SU-DHL-6 (cell line): Measurements from ENCODE around the gene VRTN.
A peak's percentile ranks its signal among the peaks of the same experiment; 100 is the strongest.

Experiments
- H2AFZ ChIP-seq: fragments of 200-600 bp; sonication (generic); 2 replicates; pipeline ENCODE4 v1.6.1; 2014; ENCODE audit warnings: low read depth, mild to moderate bottlenecking, moderate library complexity, mixed read lengths, antibody characterized with exemption, low read length; ENCODE audit not compliant: severe bottlenecking
- H3F3A ChIP-seq: fragments of 200-600 bp; shearing (Covaris generic); 2 replicates; pipeline ENCODE4 v1.6.0; 2016; ENCODE audit warnings: antibody characterized with exemption, mild to moderate bottlenecking; ENCODE audit not compliant: insufficient read depth
- H3K27ac ChIP-seq: fragments of 200-600 bp; sonication (generic); 2 replicates; pipeline ENCODE4 v1.5.1; 2016; ENCODE audit warnings: low read depth, mild to moderate bottlenecking, low read length, moderate library complexity, mixed read lengths
- H3K27me3 ChIP-seq: fragments of 200-600 bp; sonication (generic), shearing (Covaris generic); 2 replicates; pipeline ENCODE4 v1.6.0; 2014; ENCODE audit warnings: mild to moderate bottlenecking, low read length
- H3K36me3 ChIP-seq: fragments of 200-600 bp; sonication (generic); 2 replicates; pipeline ENCODE4 v1.6.1; 2014; ENCODE audit warnings: mild to moderate bottlenecking, low read length, mixed read lengths
- H3K4me2 ChIP-seq: fragments of 300-600, 200-600 bp; shearing (Covaris generic), sonication (generic); 2 replicates; pipeline ENCODE4 v1.6.0; 2014; ENCODE audit warnings: low read length, low read depth, mild to moderate bottlenecking; ENCODE audit not compliant: poor library complexity, severe bottlenecking
- H3K4me3 ChIP-seq: fragments of 200-600 bp; sonication (generic); 2 replicates; pipeline ENCODE4 v1.5.1; 2014; ENCODE audit warnings: antibody characterized with exemption, low read length, mild to moderate bottlenecking, mixed read lengths; ENCODE audit not compliant: insufficient read depth, poor library complexity, severe bottlenecking
- H3K79me2 ChIP-seq: fragments of 200-600 bp; sonication (generic); 2 replicates; pipeline ENCODE4 v1.6.1; 2014; ENCODE audit warnings: mild to moderate bottlenecking, low read length, moderate library complexity; ENCODE audit not compliant: insufficient read depth
- H3K9ac ChIP-seq: fragments of 200-600 bp; sonication (generic); 2 replicates; pipeline ENCODE4 v1.7.0; 2014; ENCODE audit warnings: mild to moderate bottlenecking, low read length
- H3K9me2 ChIP-seq: fragments of 200-600 bp; sonication (generic); replicated peaks from 2 replicates; pipeline ENCODE4 v1.6.1; 2014; ENCODE audit warnings: low read length; ENCODE audit not compliant: insufficient read depth
- H3K9me3 ChIP-seq: fragments of 200-600 bp; sonication (generic); 2 replicates; pipeline ENCODE4 v1.6.1; 2014; ENCODE audit warnings: low read length, mixed read lengths; ENCODE audit not compliant: insufficient read depth
- H4K20me1 ChIP-seq: fragments of 200-600 bp; sonication (generic); 2 replicates; pipeline ENCODE4 v1.6.1; 2014; ENCODE audit warnings: low read depth, mild to moderate bottlenecking, antibody characterized with exemption, low read length, moderate library complexity, mixed read lengths
- CTCF ChIP-seq: fragments of 200-600 bp; sonication (generic); IDR thresholded peaks from one replicate; pipeline ENCODE4 v1.5.1; 2017; ENCODE audit warnings: antibody characterized with exemption, mild to moderate bottlenecking, low read length, moderate library complexity; ENCODE audit not compliant: insufficient read depth, poor library complexity, severe bottlenecking
- EZH2phosphoT487 ChIP-seq: fragments of 200-600 bp; sonication (generic), shearing (Covaris generic); conservative IDR thresholded peaks from 2 replicates; pipeline ENCODE4 v1.6.1; 2018; ENCODE audit warnings: mild to moderate bottlenecking, antibody characterized with exemption, low read length, moderate library complexity, mixed read lengths

VRTN gene

GRCh38 chr14:74314576-74314975, 33.7 kb upstream of the VRTN start:
- H3K79me2 ChIP-seq = no peaks in the 10 kb centered on the region
- H3K4me3 ChIP-seq = no peak overlapping the region
- no peak overlapping the region for H2AFZ ChIP-seq
- H3K27me3 ChIP-seq = no peaks in the 10 kb centered on the region
- no peaks in the 10 kb centered on the region for H3K9me2 ChIP-seq
- H3F3A ChIP-seq = no peaks in the 10 kb centered on the region
- no peak overlapping the region for H3K9ac ChIP-seq
- no peak overlapping the region for H3K4me2 ChIP-seq
- no peaks in the 10 kb centered on the region for H3K9me3 ChIP-seq
- no peaks in the 10 kb centered on the region for H4K20me1 ChIP-seq
- H3K36me3 ChIP-seq = no peaks in the 10 kb centered on the region
- TF ChIP-seq CTCF = no peak
- no peak for TF ChIP-seq EZH2phosphoT487
- no peak overlapping the region for H3K27ac ChIP-seq

DNA sequence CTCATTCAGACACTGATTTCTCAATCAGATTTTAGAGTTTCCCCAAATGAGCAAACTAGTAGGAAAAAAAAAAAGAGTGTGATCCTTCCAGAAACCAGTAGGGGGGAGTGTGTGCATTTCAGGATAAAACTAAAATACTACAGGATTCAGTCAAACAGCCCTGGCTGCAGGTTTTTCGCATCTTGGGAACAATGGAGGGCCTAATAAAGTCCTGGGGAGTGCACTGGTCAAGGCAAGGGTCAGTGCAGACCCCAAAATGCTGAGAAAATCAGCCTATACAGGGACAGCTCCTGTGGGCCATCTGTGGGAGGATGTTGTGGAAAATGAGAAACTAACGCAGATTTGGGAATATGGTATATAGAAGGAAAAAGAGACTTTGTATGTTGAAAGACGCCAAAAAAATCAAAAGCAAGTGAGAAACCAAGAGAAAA, 23.3 kb upstream of the VRTN start:
- H3K27ac ChIP-seq = no peak overlapping the region
- H3K4me2 ChIP-seq = no peak overlapping the region

GRCh38 chr14:74325446-74325845, 22.8 kb upstream of the VRTN start:
- H3K9me3 ChIP-seq = no peaks in the 10 kb centered on the region
- H4K20me1 ChIP-seq = no peaks in the 10 kb centered on the region
- no peak overlapping the region for H3K27ac ChIP-seq
- H3K9ac ChIP-seq = no peak overlapping the region
- H3K79me2 ChIP-seq = no peaks in the 10 kb centered on the region
- H3K4me2 ChIP-seq = no peak overlapping the region
- no peaks in the 10 kb centered on the region for H3K36me3 ChIP-seq
- H3F3A ChIP-seq = no peaks in the 10 kb centered on the region
- no peak overlapping the region for H3K4me3 ChIP-seq
- H2AFZ ChIP-seq = no peak overlapping the region
- no peak for TF ChIP-seq EZH2phosphoT487
- TF ChIP-seq CTCF = no peak
- H3K9me2 ChIP-seq = no peaks in the 10 kb centered on the region
- H3K27me3 ChIP-seq = no peaks in the 10 kb centered on the region

More for the DNA sequence above, 23.3 kb upstream of the VRTN start:
- no peak overlapping the region for H3K9ac ChIP-seq
- no peaks in the 10 kb centered on the region for H3K36me3 ChIP-seq
- no peaks in the 10 kb centered on the region for H3K9me3 ChIP-seq
- no peaks in the 10 kb centered on the region for H4K20me1 ChIP-seq
- H3K4me3 ChIP-seq = no peak overlapping the region
- H3F3A ChIP-seq = no peaks in the 10 kb centered on the region
- TF ChIP-seq EZH2phosphoT487 (no peak), CTCF (peak; percentile 64)
- no peaks in the 10 kb centered on the region for H3K9me2 ChIP-seq
- no peaks in the 10 kb centered on the region for H3K27me3 ChIP-seq
- no peak overlapping the region for H2AFZ ChIP-seq
- no peaks in the 10 kb centered on the region for H3K79me2 ChIP-seq
